Umbilical cord (tissue), 2 donors: Measurements from ENCODE around the gene FN3K. TPM values are rescaled to one million over a fixed set of nuclear protein-coding genes. Genes with fewer than 3 reads are reported as not detected.

Experiments used
- DNase-seq: peaks from one replicate; pipeline ENCODE4 v3.0.0-alpha.2; 2015; ENCODE audit warnings: low spot score
- total RNA-seq: library from RNA; depleted of rRNA; stranded (reverse); fragments of >200 nt; gene quantifications from one replicate; pipeline ENCODE4 v1.2.3, GENCODE V29; 2014; ENCODE audit warnings: low replicate concordance; ENCODE audit not compliant: insufficient read depth

The FN3K gene
- total RNA-seq, 1 donor from 2014 or later = 3.4 TPM

DNA sequence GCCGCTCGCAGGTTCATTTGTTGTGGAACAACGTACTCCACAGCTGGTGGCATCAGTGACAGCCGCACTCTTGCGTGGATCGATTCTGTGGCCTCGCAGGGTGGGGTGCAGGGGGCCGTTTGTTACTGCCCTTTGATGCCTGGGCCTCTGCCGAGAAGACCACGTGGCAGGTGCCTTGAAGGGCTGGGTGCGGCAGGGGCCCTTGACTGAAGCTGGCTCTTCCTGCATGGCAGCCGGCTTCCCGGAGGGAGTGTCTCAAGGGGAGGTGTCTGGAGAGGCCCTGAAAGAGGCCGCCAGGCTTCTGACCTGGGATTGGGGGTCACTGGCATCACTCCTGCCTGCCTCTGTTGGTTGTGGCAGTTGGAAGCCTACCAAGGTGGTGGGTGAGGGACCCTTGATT lies 60.2 kb downstream of the FN3K start:
- no peak for DNase-seq

DNA sequence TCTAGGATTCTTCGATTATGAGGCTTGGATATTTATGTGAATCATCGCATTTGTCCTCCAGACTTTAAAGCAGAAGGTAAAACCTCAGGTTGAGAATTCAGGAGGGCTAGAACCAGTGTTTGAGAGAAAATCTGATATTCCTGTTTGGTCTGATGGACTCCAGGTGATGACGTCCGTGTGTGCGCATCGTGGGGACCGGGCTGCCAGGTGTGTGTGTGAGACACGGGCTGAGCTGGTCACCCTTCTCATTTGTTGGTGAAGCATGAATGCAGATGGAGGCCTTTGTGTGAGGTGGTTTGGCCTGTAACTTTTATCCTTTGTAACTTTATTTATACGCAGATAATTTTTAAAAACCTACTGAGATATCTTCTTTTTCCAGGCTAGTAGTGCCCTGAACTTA lies 61.6 kb downstream of the FN3K start:
- no peak for DNase-seq

DNA sequence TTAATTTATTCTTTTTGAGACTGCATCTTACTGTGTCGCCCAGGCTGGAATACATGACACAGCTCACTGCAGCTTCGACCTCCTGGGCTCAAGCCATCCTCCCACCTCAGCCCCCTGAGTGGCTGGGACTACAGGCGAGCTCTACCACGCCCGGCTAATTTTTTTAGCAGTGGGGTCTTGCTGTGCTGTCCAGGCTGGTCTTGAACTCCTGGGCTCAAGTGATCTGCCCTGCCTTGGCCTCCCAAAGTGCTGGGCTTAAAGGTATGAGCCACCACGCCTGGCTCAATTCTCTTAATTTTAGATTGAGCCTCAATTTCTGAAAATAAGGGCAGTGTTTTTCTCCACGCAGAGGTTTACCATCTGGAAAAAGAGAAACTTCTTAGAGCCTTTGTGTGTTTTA lies 63.3 kb downstream of the FN3K start:
- DNase-seq = no peak

DNA sequence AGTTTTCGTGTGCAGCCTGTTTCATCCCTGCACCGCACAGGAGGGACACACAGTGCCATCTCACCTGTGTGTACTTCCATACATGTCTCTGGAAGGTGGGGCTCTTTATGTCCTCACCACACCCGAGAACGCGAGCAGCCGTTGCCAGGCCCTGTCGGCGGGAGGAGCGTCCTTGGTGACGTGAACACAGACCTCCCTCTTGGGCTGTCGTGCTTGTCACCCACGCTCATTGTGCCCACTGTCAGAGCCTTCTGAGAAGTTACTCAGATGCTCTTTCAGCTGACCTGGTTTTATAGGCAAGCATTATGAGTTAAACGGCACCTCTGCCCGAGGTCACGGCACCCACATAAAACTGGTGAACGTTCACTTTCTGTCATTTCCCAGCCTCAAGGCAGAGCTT lies 64.2 kb downstream of the FN3K start:
- DNase-seq = no peak

Other genes starting within 250 kb of the FN3K start
- 25.0 TPM for gene FOXK2, start 215.9 kb upstream of the FN3K start, total RNA-seq
- gene WDR45B, start 87.2 kb upstream of the FN3K start, total RNA-seq = 95.1 TPM
- gene RAB40B, start 36.9 kb upstream of the FN3K start, total RNA-seq = 14.4 TPM
- gene FN3KRP, start 18.9 kb upstream of the FN3K start, total RNA-seq = 5.3 TPM
- 25.8 TPM for gene TBCD, start 16.4 kb downstream of the FN3K start, total RNA-seq
- gene ZNF750, start 104.4 kb downstream of the FN3K start, total RNA-seq = 2.4 TPM